ENCODE results near the gene CPSF2.

DNA sequence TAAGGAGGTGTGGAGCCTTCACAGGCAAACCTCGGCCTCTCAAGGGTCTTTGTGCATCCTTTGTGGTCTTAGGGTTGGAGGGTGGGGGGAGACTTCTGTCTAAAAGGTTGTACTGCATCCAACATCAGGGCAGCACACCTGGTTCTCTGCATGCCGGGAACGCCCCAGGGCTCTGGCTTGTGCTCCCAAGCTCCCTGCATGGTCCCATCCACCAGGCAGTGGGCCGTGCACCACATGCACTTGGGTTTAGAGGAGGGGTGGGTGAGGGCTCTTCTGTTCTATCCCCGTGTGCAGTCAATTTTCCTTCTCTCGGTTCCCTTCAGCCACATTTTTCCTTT, 86.1 kb downstream of the CPSF2 start:
- TF ChIP-seq, protein P1, sequence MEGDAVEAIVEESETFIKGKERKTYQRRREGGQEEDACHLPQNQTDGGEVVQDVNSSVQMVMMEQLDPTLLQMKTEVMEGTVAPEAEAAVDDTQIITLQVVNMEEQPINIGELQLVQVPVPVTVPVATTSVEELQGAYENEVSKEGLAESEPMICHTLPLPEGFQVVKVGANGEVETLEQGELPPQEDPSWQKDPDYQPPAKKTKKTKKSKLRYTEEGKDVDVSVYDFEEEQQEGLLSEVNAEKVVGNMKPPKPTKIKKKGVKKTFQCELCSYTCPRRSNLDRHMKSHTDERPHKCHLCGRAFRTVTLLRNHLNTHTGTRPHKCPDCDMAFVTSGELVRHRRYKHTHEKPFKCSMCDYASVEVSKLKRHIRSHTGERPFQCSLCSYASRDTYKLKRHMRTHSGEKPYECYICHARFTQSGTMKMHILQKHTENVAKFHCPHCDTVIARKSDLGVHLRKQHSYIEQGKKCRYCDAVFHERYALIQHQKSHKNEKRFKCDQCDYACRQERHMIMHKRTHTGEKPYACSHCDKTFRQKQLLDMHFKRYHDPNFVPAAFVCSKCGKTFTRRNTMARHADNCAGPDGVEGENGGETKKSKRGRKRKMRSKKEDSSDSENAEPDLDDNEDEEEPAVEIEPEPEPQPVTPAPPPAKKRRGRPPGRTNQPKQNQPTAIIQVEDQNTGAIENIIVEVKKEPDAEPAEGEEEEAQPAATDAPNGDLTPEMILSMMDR (IDR thresholded peaks at IDR 0.05; ENCODE audit: low read depth, low read length, missing input control) = no peak
- TF ChIP-seq, protein P2, sequence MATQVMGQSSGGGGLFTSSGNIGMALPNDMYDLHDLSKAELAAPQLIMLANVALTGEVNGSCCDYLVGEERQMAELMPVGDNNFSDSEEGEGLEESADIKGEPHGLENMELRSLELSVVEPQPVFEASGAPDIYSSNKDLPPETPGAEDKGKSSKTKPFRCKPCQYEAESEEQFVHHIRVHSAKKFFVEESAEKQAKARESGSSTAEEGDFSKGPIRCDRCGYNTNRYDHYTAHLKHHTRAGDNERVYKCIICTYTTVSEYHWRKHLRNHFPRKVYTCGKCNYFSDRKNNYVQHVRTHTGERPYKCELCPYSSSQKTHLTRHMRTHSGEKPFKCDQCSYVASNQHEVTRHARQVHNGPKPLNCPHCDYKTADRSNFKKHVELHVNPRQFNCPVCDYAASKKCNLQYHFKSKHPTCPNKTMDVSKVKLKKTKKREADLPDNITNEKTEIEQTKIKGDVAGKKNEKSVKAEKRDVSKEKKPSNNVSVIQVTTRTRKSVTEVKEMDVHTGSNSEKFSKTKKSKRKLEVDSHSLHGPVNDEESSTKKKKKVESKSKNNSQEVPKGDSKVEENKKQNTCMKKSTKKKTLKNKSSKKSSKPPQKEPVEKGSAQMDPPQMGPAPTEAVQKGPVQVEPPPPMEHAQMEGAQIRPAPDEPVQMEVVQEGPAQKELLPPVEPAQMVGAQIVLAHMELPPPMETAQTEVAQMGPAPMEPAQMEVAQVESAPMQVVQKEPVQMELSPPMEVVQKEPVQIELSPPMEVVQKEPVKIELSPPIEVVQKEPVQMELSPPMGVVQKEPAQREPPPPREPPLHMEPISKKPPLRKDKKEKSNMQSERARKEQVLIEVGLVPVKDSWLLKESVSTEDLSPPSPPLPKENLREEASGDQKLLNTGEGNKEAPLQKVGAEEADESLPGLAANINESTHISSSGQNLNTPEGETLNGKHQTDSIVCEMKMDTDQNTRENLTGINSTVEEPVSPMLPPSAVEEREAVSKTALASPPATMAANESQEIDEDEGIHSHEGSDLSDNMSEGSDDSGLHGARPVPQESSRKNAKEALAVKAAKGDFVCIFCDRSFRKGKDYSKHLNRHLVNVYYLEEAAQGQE (IDR thresholded peaks at IDR 0.05) = no peak
- no peak for TF ChIP-seq GABPA (IDR thresholded peaks at IDR 0.05 in 1 of 2, conservative IDR thresholded peaks at IDR 0.05 in 1 of 2)
- no peak for TF ChIP-seq YY1 (IDR thresholded peaks at IDR 0.05)
- TF ChIP-seq, protein P3, sequence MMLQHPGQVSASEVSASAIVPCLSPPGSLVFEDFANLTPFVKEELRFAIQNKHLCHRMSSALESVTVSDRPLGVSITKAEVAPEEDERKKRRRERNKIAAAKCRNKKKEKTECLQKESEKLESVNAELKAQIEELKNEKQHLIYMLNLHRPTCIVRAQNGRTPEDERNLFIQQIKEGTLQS (IDR thresholded peaks at IDR 0.05) = no peak
- no peak for TF ChIP-seq TAF1 (conservative IDR thresholded peaks at IDR 0.05)
- TF ChIP-seq RXRA (IDR thresholded peaks at IDR 0.05) = no peak
- no peak for TF ChIP-seq JUND (IDR thresholded peaks at IDR 0.05)
- no peak for TF ChIP-seq SP1 (IDR thresholded peaks at IDR 0.05)
- TF ChIP-seq, protein P4, sequence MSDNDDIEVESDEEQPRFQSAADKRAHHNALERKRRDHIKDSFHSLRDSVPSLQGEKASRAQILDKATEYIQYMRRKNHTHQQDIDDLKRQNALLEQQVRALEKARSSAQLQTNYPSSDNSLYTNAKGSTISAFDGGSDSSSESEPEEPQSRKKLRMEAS (IDR thresholded peaks at IDR 0.05) = no peak
- TF ChIP-seq EGR1 (IDR thresholded peaks at IDR 0.05; ENCODE audit: low read depth in 2 of 2) = no peak
- TF ChIP-seq, protein P5, sequence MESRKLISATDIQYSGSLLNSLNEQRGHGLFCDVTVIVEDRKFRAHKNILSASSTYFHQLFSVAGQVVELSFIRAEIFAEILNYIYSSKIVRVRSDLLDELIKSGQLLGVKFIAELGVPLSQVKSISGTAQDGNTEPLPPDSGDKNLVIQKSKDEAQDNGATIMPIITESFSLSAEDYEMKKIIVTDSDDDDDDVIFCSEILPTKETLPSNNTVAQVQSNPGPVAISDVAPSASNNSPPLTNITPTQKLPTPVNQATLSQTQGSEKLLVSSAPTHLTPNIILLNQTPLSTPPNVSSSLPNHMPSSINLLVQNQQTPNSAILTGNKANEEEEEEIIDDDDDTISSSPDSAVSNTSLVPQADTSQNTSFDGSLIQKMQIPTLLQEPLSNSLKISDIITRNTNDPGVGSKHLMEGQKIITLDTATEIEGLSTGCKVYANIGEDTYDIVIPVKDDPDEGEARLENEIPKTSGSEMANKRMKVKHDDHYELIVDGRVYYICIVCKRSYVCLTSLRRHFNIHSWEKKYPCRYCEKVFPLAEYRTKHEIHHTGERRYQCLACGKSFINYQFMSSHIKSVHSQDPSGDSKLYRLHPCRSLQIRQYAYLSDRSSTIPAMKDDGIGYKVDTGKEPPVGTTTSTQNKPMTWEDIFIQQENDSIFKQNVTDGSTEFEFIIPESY (IDR thresholded peaks at IDR 0.05) = no peak
- no peak for TF ChIP-seq RAD21 (IDR thresholded peaks at IDR 0.05)
